SK-N-SH treated with all-trans-retinoic acid at 6 μM for 48 hours (cell line): ENCODE measurements around the gene FABP2.
A peak's percentile ranks its signal among the peaks of the same experiment; 100 is the strongest.
"Not testable (repeated sequence)": the region's sequence is repeated elsewhere in the genome, so short reads cannot be mapped to it uniquely, and the experiment has no call there.

Experiments
- ATAC-seq: fragments of 200-7000 bp; cut with Tn5 transposase; 3 replicates; pipeline ENCODE4 v1.9.1; 2020; ENCODE audit warnings: mild to moderate bottlenecking, moderate library complexity
- ARNTL ChIP-seq: fragments of 450-650 bp; formaldehyde crosslinking; IDR thresholded peaks from 2 replicates; pipeline ENCODE4 v1.5.0; 2020; ENCODE audit warnings: low read depth, mild to moderate bottlenecking, moderate library complexity, borderline replicate concordance
- BACH2 ChIP-seq: fragments of 250-450 bp; sonication (Bioruptor Pico); IDR thresholded peaks from 2 replicates; pipeline ENCODE4 v1.9.0; 2021; ENCODE audit warnings: mild to moderate bottlenecking, borderline replicate concordance
- CSDC2 ChIP-seq: fragments of 250-450 bp; sonication (Bioruptor Pico); IDR thresholded peaks from 2 replicates; pipeline ENCODE4 v1.5.0; 2020; ENCODE audit warnings: mild to moderate bottlenecking, moderate library complexity
- GLIS3 ChIP-seq: fragments of 250-450 bp; sonication (Bioruptor Pico); IDR thresholded peaks from 2 replicates; pipeline ENCODE4 v1.5.0; 2020; ENCODE audit warnings: mild to moderate bottlenecking, moderate library complexity
- ISL1 ChIP-seq: fragments of 250-450 bp; sonication (Bioruptor Pico); IDR thresholded peaks from 2 replicates; pipeline ENCODE4 v2.1.2; 2022; ENCODE audit warnings: mild to moderate bottlenecking, moderate library complexity
- OSR1 ChIP-seq: fragments of 250-450 bp; sonication (Bioruptor Pico); IDR thresholded peaks from 2 replicates; pipeline ENCODE4 v1.8.0; 2022; ENCODE audit warnings: moderate library complexity, mild to moderate bottlenecking, inconsistent platforms
- PPARA ChIP-seq: fragments of 250-450 bp; sonication (Bioruptor Pico); IDR thresholded peaks from 2 replicates; pipeline ENCODE4 v1.5.0; 2020; ENCODE audit warnings: mild to moderate bottlenecking, borderline replicate concordance
- RARB ChIP-seq: fragments of 250-450 bp; sonication (Bioruptor Pico); IDR thresholded peaks from 2 replicates; pipeline ENCODE4 v1.8.0; 2021; ENCODE audit warnings: mild to moderate bottlenecking, moderate library complexity
- SNAI2 ChIP-seq: fragments of 250-450 bp; sonication (Bioruptor Pico); IDR thresholded peaks from 2 replicates; pipeline ENCODE4 v1.5.0; 2020; ENCODE audit warnings: mild to moderate bottlenecking, moderate library complexity
- TOX ChIP-seq: fragments of 250-450 bp; sonication (Bioruptor Pico); IDR thresholded peaks from 2 replicates; pipeline ENCODE4 v1.8.0; 2021; ENCODE audit warnings: mild to moderate bottlenecking, moderate library complexity, borderline replicate concordance
- TSHZ2 ChIP-seq: fragments of 250-450 bp; sonication (Bioruptor Pico); IDR thresholded peaks from 2 replicates; pipeline ENCODE4 v1.5.0; 2020; ENCODE audit warnings: mild to moderate bottlenecking, moderate library complexity
- ZFP3 ChIP-seq: fragments of 250-450 bp; sonication (Bioruptor Pico); IDR thresholded peaks from 2 replicates; pipeline ENCODE4 v1.5.0; 2020; ENCODE audit warnings: mild to moderate bottlenecking, moderate library complexity
- ZNF565 ChIP-seq: fragments of 450-650 bp; formaldehyde crosslinking; conservative IDR thresholded peaks from 2 replicates; pipeline ENCODE4 v1.5.0; 2020; ENCODE audit warnings: low read depth, mild to moderate bottlenecking, moderate library complexity
- ZNF70 ChIP-seq: fragments of 450-650 bp; formaldehyde crosslinking; IDR thresholded peaks from 2 replicates; pipeline ENCODE4 v1.5.0; 2020; ENCODE audit warnings: mild to moderate bottlenecking, moderate library complexity
- ZNF8 ChIP-seq: fragments of 450-650 bp; formaldehyde crosslinking; IDR thresholded peaks from 2 replicates; pipeline ENCODE4 v1.5.0; 2020; ENCODE audit warnings: mild to moderate bottlenecking, moderate library complexity

FABP2 gene

GRCh38 chr4:119321921-119322687, at the start of gene FABP2:
Gene FABP2 (minus strand): TSS chr4:119322138. CDS start chr4:119322102, 36 bp downstream.
- no peak for ATAC-seq
- TF ChIP-seq TSHZ2 (CRISPR knock-in tag) (no peak), ZNF565 (CRISPR knock-in tag) (no peak), ARNTL (CRISPR knock-in tag) (no peak), ZNF8 (CRISPR knock-in tag) (no peak), CSDC2 (CRISPR knock-in tag) (no peak), ZNF70 (CRISPR knock-in tag) (no peak), RARB (CRISPR knock-in tag) (no peak), ZFP3 (CRISPR knock-in tag) (no peak), TOX (CRISPR knock-in tag) (no peak), ISL1 (CRISPR knock-in tag) (no peak), OSR1 (CRISPR knock-in tag) (no peak), GLIS3 (CRISPR knock-in tag) (no peak), BACH2 (CRISPR knock-in tag) (no peak), SNAI2 (CRISPR knock-in tag) (no peak), PPARA (no peak)

GRCh38 chr4:119370951-119371683, 49.2 kb upstream of the FABP2 start:
- not testable (repeated sequence) for ATAC-seq

GRCh38 chr4:119370392-119370791, 48.5 kb upstream of the FABP2 start:
- not testable (repeated sequence) for ATAC-seq

GRCh38 chr4:119366802-119367201, 44.9 kb upstream of the FABP2 start:
- ATAC-seq, result not testable (repeated sequence)

GRCh38 chr4:119364203-119364602, 42.3 kb upstream of the FABP2 start:
- ATAC-seq, result not testable (repeated sequence)

GRCh38 chr4:119363372-119363771, 41.4 kb upstream of the FABP2 start:
- ATAC-seq, result not testable (repeated sequence)

- not testable (repeated sequence) for ATAC-seq
These were observed 40.5 kb upstream of the FABP2 start for GRCh38 chr4:119362413-119362812.

- ATAC-seq, result not testable (repeated sequence)
These were observed 37.9 kb upstream of the FABP2 start for GRCh38 chr4:119359873-119360272.

GRCh38 chr4:119356796-119357195, 34.9 kb upstream of the FABP2 start:
- not testable (repeated sequence) for ATAC-seq

- peak; percentile 72 for ATAC-seq
These were observed 34.1 kb upstream of the FABP2 start for GRCh38 chr4:119356041-119356440.

- not testable (repeated sequence) for ATAC-seq
These were observed 31.4 kb upstream of the FABP2 start for GRCh38 chr4:119353364-119353763.

- not testable (repeated sequence) for ATAC-seq
These were observed 26.2 kb upstream of the FABP2 start for GRCh38 chr4:119348169-119348568.

GRCh38 chr4:119343293-119343692, 21.4 kb upstream of the FABP2 start:
- ATAC-seq, result not testable (repeated sequence)

- not testable (repeated sequence) for ATAC-seq
These were observed 18.0 kb upstream of the FABP2 start for GRCh38 chr4:119339895-119340294.
